Measurements from ENCODE around the gene DNAJB8.

Gene DNAJB8

GRCh38 chr3:128442949-128443348 lies 23.7 kb downstream of the DNAJB8 start:
- no peak overlapping the region for H3K4me3 ChIP-seq (replicated peaks in 1 of 2; ENCODE audit: low read depth in 2 of 2, low read length in 2 of 2)
- TF ChIP-seq, protein P1, sequence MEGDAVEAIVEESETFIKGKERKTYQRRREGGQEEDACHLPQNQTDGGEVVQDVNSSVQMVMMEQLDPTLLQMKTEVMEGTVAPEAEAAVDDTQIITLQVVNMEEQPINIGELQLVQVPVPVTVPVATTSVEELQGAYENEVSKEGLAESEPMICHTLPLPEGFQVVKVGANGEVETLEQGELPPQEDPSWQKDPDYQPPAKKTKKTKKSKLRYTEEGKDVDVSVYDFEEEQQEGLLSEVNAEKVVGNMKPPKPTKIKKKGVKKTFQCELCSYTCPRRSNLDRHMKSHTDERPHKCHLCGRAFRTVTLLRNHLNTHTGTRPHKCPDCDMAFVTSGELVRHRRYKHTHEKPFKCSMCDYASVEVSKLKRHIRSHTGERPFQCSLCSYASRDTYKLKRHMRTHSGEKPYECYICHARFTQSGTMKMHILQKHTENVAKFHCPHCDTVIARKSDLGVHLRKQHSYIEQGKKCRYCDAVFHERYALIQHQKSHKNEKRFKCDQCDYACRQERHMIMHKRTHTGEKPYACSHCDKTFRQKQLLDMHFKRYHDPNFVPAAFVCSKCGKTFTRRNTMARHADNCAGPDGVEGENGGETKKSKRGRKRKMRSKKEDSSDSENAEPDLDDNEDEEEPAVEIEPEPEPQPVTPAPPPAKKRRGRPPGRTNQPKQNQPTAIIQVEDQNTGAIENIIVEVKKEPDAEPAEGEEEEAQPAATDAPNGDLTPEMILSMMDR (IDR thresholded peaks at IDR 0.05; ENCODE audit: low read depth, low read length): no peak
- DNase-seq (ENCODE audit: low read depth in 2 of 2): no peak

GRCh38 chr3:128442070-128442469 lies 24.6 kb downstream of the DNAJB8 start:
- H3K4me3 ChIP-seq (replicated peaks in 1 of 2; ENCODE audit: low read depth in 2 of 2, low read length in 2 of 2): no peak overlapping the region
- TF ChIP-seq, protein P1 (IDR thresholded peaks at IDR 0.05; ENCODE audit: low read depth, low read length): no peak
- no peak for DNase-seq (ENCODE audit: low read depth in 2 of 2)

DNA sequence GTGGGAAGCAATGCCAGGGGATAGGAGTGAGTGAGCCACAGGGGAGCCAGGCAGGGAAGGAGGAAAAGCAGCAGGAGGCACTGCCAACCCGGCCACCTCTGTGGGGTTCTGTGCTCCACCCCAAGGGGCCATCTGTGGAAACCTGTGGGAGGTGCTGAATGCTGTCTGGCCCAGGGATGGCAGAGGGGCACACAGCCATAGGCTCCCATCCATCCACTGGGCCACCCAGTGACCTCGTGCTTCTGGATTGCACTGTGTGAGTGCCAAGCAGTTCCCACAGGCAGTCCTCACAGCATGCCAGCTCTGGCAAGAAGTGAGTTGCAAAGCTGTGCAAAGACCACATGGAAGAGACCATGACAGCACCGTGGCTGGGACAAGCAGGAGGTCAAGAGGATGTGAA lies 27.5 kb downstream of the DNAJB8 start:
- TF ChIP-seq, protein P1 (IDR thresholded peaks at IDR 0.05; ENCODE audit: low read depth, low read length): no peak
- peak in 1 of 2 donors; percentile 48 for DNase-seq (ENCODE audit: low read depth in 2 of 2)
- H3K4me3 ChIP-seq (replicated peaks in 1 of 2; ENCODE audit: low read depth in 2 of 2, low read length in 2 of 2): no peak overlapping the region

DNA sequence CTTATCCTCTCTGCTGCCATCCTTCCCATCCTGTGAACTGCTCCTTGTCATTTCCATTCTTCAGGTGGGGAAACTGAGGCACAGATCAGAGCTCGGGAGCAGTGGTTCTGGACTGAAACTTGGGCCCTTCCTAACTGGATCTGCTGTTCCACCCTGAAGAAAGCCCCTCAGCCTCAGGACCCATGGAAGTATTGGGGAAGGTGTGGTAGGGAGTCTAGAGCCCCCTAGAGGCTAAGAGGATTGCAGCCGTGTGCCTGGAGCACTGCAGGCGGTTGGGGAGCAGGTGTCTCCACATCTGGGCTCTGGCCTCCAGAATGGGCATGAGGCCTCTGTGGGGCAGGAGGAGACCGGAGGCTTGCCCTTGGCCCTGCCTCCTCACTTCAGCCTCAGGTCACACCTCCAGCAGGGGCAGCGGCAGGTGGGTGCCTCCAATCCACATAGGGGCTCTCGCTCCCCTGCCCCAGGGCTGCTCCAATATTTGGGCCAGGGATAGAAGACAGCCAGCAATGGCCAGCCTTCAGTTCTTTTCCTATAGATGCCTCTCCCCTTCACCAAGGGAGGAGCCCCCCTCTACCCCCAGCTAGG lies 28.1 kb downstream of the DNAJB8 start:
- TF ChIP-seq, protein P1 (IDR thresholded peaks at IDR 0.05; ENCODE audit: low read depth, low read length): peak; percentile 43
- no peak for DNase-seq (ENCODE audit: low read depth in 2 of 2)
- H3K4me3 ChIP-seq (replicated peaks in 1 of 2; ENCODE audit: low read depth in 2 of 2, low read length in 2 of 2): no peak overlapping the region

- no peak overlapping the region for H3K4me3 ChIP-seq (replicated peaks in 1 of 2; ENCODE audit: low read depth in 2 of 2, low read length in 2 of 2)
- TF ChIP-seq, protein P1 (IDR thresholded peaks at IDR 0.05; ENCODE audit: low read depth, low read length): no peak
- no peak for DNase-seq (ENCODE audit: low read depth in 2 of 2)
These were observed 30.5 kb downstream of the DNAJB8 start for GRCh38 chr3:128436214-128436613.

GRCh38 chr3:128435561-128435960 lies 31.1 kb downstream of the DNAJB8 start:
- no peak overlapping the region for H3K4me3 ChIP-seq (replicated peaks in 1 of 2; ENCODE audit: low read depth in 2 of 2, low read length in 2 of 2)
- DNase-seq (ENCODE audit: low read depth in 2 of 2): no peak
- TF ChIP-seq, protein P1 (IDR thresholded peaks at IDR 0.05; ENCODE audit: low read depth, low read length): no peak

DNA sequence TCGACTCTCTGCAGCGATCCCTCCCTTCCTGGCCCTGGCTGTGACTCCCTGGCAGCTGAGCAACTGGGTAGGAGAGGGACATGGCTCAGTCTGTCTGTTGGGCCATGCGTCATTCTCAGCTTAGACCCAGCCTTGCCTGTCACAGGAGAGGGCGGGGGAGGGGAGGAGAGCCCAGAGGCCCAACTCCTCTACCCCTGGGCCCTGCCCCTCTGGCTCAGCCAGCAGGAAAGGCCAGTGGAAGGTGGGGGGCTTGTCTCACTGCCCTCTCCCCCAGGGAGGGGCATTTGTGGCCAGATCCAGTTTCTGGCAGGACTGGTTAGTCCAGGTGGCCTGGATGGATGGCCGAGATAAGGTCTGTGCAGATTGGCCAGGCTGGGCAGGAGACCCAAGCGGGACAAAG lies 31.6 kb downstream of the DNAJB8 start:
- no peak for DNase-seq (ENCODE audit: low read depth in 2 of 2)
- TF ChIP-seq, protein P1 (IDR thresholded peaks at IDR 0.05; ENCODE audit: low read depth, low read length): no peak

More for the DNA sequence above, 31.6 kb downstream of the DNAJB8 start:
- H3K4me3 ChIP-seq (replicated peaks in 1 of 2; ENCODE audit: low read depth in 2 of 2, low read length in 2 of 2): no peak overlapping the region
